ENCODE measurements around the gene ZNF382.
"Not testable (repeated sequence)": the region's sequence is repeated elsewhere in the genome, so short reads cannot be mapped to it uniquely, and the experiment has no call there.

ZNF382 gene

DNA sequence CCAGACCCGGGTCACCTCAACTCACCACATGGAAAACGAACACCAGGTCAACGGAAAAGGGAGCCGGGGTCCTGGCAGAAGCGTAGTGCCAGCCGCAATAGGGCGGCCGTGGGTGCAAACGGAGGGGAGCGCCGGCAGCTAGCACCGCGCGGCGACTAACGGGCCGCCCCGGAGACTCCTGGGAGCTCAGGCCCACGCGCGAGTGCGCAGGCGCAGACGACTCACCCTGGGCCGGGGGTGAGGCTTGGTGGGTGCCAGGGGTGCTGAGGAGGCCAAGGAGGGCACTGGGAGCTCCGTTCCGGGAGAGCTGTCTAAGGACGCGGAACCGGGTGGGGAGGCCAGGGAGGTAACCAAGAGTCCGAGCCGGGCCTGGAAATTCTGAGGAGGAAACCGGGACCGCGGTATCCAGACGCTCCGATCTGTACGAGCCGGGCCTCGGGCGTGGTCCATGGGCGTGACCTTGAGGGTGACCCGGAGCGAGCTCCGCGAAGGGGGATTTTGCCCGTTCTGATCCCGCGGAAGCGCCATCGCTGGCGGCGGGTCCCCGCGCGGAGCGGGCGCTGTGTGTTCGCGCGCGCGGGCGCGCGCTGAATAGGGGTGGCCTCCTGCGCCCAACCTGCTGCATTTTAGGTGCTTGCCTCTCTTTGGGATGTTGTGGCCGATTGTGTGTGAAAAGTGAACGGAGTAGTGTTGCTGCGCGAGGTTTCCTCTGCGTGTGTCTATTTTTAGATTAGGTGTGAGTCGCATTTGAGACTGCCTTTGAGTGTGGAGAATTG is at the start of gene ZNF382:
Gene ZNF382, plus strand, starts transcription at position 213 of the 776 bp plus-strand sequence. CDS start 4,602 bp downstream, outside the sequence.
- DNase-seq (ENCODE audit: extremely low spot score, insufficient read length, low read depth) (peak; percentile 76), FAIRE-seq (peak; percentile 65)

GRCh38 chr19:36564391-36564790 is 40.7 kb upstream of the ZNF382 start:
- DNase-seq (ENCODE audit: extremely low spot score, insufficient read length, low read depth): no peak
- no peak for FAIRE-seq

- no peak for DNase-seq (ENCODE audit: extremely low spot score, insufficient read length, low read depth)
- FAIRE-seq: no peak
These were observed 32.5 kb upstream of the ZNF382 start for GRCh38 chr19:36572593-36573019.

- DNase-seq (ENCODE audit: extremely low spot score, insufficient read length, low read depth) (peak; percentile 77), FAIRE-seq (peak; percentile 94)
These were observed 31.9 kb upstream of the ZNF382 start, which contains the start of gene ZNF529 for GRCh38 chr19:36573020-36573894. ZNF529 (minus strand) TSS chr19:36573292; CDS start chr19:36572346, 946 bp downstream.

DNA sequence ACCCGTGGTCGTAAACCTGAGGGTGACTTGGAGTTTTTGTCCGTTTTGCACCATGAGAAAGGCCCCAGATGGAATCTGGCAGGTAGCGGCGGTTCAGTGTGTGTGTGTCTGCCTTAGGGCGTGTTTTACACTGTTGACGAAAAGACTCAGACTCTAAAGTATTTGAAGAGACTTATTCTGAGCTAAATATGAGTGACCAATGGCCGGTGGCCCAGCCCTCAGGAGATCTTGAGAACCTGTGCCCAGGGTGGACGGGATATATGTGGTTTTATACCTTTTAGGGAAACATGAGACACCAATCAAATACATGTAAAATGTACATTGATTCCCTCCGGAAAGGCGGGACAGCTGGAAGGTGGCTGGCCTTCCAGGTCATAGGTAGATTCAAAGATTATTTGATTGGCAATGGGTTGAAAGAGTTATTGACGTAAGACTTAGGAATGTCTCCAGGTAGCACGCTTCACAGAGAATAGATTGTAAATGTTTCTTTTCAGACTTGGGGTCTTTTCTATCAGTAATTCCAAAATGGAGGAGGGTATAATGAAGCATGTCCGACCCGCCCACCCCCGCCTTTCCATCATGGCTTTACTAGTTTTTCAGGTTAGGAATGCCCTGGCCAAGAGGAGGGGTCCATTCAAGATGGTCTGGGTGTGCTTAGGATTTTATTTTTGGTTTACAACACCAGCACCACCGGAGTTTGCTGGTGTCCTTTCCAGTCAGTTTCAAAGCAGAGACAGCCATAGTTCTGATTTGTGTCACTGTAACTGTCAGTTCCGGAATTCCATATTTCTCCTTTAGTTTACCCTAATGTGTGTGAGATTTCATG is 31.0 kb upstream of the ZNF382 start:
- DNase-seq (ENCODE audit: extremely low spot score, insufficient read length, low read depth): no peak
- no peak for FAIRE-seq

GRCh38 chr19:36574741-36575140 is 30.4 kb upstream of the ZNF382 start:
- no peak for DNase-seq (ENCODE audit: extremely low spot score, insufficient read length, low read depth)
- FAIRE-seq: no peak

DNA sequence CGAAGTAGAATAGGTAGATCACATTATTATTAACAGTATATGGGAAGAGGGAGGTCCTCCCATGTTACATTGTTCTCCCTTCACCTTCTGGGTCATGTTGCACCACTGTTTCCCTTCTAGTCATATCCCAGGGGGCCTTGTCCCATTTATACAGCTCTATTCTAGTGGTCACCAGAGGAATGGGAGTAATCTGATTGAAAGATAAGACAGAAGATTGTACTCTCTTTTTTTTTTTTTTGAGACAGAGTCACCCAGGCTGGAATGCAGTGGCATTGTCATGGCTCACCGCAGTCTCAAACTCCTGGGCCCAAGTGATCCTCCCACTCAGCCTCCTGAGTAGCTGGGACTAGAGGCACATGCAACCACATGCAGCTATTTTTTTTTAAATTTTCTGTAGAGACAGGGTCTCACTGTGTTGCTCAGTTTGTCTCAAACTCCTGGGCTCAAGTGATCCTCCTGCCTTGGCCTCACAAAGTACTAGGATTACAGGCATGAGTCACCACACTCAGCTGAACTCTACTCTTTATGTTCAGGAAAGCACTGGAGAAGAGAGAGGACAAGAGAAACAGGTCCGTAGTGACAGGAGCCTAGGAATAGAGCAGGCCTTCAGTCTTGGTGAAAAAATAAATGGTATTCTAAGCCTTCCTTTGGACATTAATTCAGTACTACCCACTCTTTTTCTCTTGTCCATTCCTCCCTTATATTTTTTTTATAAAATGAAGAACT is 27.7 kb upstream of the ZNF382 start:
- no peak for FAIRE-seq
- no peak for DNase-seq (ENCODE audit: extremely low spot score, insufficient read length, low read depth)

DNA sequence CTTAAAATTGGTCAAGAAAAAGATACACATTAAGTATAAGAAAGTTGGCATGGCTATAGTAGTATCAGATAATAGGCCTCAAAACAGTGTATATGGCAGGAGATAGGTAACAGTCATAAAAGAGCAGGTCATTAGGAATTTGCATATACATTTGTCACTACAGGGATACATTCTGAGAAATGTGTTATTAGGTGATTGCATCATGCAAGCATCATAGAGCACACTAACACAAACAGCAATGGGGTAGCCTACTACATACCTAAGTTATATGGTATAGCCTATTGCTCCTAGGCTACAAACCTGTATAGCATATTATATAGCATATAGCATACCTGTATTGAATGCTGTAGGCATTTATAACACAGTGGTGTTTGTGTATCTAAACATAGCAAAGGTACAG is 25.9 kb upstream of the ZNF382 start:
- FAIRE-seq: no peak
- no peak for DNase-seq (ENCODE audit: extremely low spot score, insufficient read length, low read depth)

GRCh38 chr19:36602681-36603080 is 2.4 kb upstream of the ZNF382 start:
- DNase-seq (ENCODE audit: extremely low spot score, insufficient read length, low read depth); FAIRE-seq: not testable (repeated sequence)

- peak; percentile 54 for DNase-seq (ENCODE audit: extremely low spot score, insufficient read length, low read depth)
- FAIRE-seq: peak; percentile 74
These were observed 435 bp upstream of the ZNF382 start for GRCh38 chr19:36604656-36605100.

DNA sequence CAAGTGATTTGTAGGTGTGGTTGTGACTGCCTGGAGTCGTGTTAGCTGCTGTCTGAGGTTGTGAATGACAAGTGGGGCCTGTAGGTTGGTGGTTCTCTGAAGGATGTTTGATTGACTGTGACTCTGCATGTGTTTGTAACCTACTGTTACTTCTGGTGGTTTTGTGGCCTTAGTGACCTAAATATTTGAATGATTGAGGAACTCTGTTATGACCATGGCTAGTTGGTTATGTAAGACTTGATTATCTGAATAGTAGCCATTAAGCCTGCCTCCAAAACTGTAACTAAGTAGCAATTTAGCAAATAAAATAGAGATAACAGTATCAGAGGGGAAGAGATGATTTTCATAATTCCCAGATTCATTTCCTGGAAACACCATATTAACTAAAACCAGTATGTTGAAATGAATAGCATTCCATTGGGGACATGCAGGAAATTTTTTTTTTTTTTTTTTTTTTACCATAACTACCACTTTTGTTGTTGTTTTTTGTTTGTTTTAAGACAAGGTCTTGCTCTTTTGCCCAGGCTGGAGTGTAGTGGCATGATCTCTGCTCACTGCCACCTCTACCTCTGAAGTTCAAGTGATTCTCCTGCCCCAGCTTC is 865 bp downstream of the ZNF382 start:
- DNase-seq (ENCODE audit: extremely low spot score, insufficient read length, low read depth) (no peak), FAIRE-seq (peak; percentile 73)

GRCh38 chr19:36627057-36627456 is 21.9 kb downstream of the ZNF382 start:
- no peak for DNase-seq (ENCODE audit: extremely low spot score, insufficient read length, low read depth)
- FAIRE-seq: no peak

- DNase-seq (ENCODE audit: extremely low spot score, insufficient read length, low read depth) (no peak), FAIRE-seq (no peak)
These were observed 30.2 kb downstream of the ZNF382 start for GRCh38 chr19:36635342-36635741.

DNA sequence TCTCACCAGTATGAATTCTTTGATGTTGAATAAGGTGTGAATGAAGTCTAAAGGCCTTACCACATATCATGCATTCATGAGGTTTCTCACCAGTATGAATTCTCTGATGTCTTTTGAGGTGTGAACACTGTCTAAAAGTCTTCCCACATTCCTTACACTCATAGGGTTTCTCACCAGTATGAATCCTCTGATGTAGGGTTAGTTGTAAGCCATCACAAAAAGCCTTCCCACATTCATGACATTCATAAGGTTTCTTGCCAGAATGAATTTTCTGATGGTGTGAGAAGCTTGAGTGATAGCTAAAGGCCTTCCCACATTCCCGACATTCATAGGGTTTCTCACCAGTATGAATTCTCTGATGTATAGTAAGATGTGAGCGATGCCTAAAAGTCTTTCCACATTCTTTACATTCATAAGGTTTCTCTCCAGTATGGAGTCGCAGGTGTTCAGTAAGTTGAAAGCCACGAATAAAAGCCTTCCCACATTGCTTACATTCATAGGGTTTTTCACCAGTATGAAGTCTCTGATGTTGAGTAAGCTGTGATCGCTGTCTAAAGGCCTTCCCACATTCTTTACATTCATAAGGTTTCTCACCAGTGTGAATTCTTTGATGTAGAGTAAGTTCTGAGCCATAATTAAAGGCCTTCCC is 33.9 kb downstream of the ZNF382 start:
- no peak for FAIRE-seq
- no peak for DNase-seq (ENCODE audit: extremely low spot score, insufficient read length, low read depth)

- FAIRE-seq (no peak), DNase-seq (ENCODE audit: extremely low spot score, insufficient read length, low read depth) (no peak)
These were observed 41.6 kb downstream of the ZNF382 start for GRCh38 chr19:36646746-36647145.

- DNase-seq (ENCODE audit: extremely low spot score, insufficient read length, low read depth) (no peak), FAIRE-seq (no peak)
These were observed 47.8 kb downstream of the ZNF382 start for GRCh38 chr19:36652958-36653357.

DNA sequence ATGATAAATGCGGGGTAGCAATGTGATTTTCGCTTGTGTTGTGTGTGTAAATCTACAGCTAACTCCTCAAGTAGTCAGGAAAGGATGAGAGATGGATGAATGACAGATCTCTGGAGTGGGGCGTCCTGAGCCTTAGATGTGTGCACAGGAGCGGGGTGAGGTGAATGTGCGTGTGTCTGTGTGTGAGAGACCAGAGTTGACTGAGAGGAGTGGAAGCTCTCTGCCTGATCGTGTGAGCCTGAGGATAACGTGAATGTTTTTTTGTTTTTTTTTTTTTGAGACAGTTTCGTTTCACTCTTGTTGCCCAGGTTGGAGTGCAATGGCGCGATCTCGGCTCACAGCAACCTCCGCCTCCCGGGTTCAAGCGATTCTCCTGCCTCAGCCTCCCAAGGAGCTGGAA is 60.7 kb downstream of the ZNF382 start:
- FAIRE-seq (no peak), DNase-seq (ENCODE audit: extremely low spot score, insufficient read length, low read depth) (no peak)

- DNase-seq (ENCODE audit: extremely low spot score, insufficient read length, low read depth): no peak
These were observed 63.5 kb downstream of the ZNF382 start for GRCh38 chr19:36668646-36669045.

More at GRCh38 chr19:36668646-36669045, 63.5 kb downstream of the ZNF382 start:
- FAIRE-seq: no peak
